AG10803 (cell line): Measurements from ENCODE around the gene SERPINB13.
A peak's percentile ranks its signal among the peaks of the same experiment; 100 is the strongest.

Experiments used
- DNase-seq: peaks from one replicate; pipeline ENCODE4 v3.0.0; 2010; ENCODE audit warnings: low read depth
- H3K4me3 ChIP-seq: 2 replicates; pipeline ENCODE4 v1.5.1; 2011; ENCODE audit warnings: mild to moderate bottlenecking, low read length, control low read depth
- TF ChIP-seq, protein P1 (sequence below): conservative IDR thresholded peaks from 2 replicates; pipeline ENCODE4 v1.5.1; 2011; ENCODE audit warnings: mild to moderate bottlenecking, low read length, control low read depth, inconsistent platforms

The SERPINB13 gene

DNA sequence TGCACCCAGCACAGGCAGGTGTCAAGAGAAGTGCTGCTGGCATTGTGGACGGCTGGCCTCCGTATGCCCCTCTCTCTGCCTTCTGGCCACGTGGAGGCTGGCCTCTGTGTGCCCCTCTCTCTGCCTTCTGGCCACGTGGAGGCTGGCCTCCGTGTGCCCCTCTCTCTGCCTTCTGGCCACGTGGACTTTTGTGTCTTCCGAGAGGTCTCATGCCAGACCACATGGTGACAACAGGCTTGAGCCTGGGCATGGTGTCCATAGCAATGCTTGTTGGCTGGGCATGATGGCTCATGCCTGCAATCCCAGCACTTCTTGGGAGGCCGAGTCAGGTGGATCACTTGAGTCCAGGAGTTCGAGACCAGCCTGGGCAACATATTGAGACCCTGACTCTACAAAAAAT lies 19.3 kb upstream of the SERPINB13 start:
- TF ChIP-seq, protein P1, sequence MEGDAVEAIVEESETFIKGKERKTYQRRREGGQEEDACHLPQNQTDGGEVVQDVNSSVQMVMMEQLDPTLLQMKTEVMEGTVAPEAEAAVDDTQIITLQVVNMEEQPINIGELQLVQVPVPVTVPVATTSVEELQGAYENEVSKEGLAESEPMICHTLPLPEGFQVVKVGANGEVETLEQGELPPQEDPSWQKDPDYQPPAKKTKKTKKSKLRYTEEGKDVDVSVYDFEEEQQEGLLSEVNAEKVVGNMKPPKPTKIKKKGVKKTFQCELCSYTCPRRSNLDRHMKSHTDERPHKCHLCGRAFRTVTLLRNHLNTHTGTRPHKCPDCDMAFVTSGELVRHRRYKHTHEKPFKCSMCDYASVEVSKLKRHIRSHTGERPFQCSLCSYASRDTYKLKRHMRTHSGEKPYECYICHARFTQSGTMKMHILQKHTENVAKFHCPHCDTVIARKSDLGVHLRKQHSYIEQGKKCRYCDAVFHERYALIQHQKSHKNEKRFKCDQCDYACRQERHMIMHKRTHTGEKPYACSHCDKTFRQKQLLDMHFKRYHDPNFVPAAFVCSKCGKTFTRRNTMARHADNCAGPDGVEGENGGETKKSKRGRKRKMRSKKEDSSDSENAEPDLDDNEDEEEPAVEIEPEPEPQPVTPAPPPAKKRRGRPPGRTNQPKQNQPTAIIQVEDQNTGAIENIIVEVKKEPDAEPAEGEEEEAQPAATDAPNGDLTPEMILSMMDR: no peak
- no peak overlapping the region for H3K4me3 ChIP-seq
- no peak for DNase-seq

DNA sequence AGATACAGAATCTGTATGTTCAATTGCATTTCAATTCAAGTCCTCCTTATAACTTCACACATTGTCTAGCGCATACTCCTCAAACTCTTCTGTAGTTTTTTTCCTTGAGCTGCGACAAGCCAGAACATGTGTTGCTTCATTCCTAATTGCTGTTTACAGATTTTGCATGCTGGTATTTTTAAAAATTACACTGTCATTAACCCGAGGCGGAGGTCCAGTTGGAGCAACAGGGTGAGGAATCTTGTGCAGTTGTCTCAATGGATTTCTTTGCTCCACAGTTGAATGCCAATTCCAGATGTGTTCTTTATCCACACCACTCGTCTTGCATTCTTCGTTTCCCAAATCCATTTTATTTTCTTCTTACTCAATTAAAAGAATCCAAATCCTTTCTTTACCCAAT lies 16.4 kb upstream of the SERPINB13 start:
- DNase-seq: peak; percentile 70
- TF ChIP-seq, protein P1: no peak
- H3K4me3 ChIP-seq: no peak overlapping the region

DNA sequence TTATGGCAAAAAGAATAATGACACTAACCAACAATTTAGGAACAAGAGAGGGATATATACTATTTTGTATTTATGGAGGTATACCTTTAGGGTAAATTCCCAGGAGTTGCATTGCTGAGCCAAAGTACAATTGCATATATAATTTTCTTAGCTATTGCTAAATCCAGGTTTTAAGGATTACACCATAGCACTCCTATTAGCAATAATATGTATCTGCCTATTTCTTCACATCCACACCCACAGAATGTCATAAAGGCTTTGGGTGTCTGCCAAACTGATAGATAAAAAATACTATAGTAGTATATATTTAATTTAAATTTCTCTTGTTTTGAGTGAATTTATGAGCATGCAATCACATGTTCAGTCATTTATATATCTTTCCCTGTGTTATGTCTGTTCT lies 11.5 kb upstream of the SERPINB13 start:
- H3K4me3 ChIP-seq: no peak overlapping the region
- DNase-seq: no peak
- TF ChIP-seq, protein P1: no peak

DNA sequence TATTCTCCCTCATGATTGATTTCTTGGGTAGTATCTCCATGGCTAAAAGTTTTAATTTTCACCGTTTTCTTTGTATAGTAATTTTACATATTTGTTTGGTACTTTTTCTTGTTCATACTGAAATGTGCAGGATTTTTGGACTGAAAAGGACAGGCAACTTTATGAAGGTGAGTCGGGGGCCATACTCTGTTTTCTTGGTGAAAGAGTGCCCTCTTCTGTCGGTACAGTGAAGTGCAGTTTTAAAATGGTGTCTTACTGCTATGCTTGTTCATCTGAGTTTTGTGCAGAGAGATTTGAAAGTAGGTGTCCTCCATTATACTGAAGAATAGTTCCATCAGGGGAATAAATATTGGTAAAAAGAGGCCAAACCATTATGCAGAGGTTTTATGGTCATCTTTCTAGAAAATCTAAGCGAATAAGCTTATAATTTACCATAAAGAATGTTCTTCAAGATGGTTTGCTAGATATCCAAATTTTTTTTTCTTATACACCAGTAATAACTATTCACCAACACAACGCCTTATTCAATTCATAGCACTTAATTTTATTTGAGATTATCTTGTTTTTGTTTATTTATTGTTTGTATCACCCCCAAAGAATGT lies 8.7 kb upstream of the SERPINB13 start:
- H3K4me3 ChIP-seq: no peak overlapping the region
- DNase-seq: peak; percentile 51
- TF ChIP-seq, protein P1: peak; percentile 96

DNA sequence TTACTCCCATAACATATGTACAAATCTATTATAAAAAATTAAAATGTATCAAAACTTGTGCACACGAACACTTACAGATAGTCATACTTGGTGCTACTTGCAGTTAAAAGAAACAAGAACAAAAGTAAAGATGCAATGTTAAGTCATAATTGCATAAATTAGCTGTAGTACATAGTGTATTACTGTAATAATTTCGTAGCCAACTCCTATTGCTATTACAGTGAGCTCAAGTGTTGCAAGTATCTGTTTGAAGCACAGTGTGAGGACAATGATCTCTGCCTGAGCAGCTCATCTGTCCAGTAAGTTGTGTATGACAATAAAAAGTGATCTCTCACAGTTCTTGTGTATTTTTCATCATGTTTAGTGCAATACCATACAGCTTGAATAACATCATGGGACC lies 7.5 kb upstream of the SERPINB13 start:
- H3K4me3 ChIP-seq: no peak overlapping the region
- TF ChIP-seq, protein P1: no peak
- DNase-seq: no peak

DNA sequence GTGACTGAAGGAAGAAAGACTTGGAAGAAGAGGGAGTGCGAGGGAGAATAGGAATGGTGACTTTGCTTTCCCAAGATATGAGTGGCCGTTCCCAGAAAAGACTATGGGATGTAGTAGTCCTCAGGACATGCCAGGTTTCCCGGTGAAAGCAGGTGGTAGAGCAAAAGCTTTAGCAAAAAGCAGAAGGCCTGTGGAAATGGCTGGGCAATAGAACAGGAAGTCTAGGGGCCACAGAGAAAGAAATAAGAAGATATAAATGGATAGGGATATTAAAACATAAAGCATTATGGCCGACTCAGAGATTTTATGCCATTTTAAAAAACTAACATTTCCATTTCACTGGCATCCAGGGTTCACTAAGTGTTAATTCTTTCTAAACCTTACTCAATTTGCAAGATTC lies 1.2 kb upstream of the SERPINB13 start:
- TF ChIP-seq, protein P1: no peak
- H3K4me3 ChIP-seq: no peak overlapping the region
- DNase-seq: no peak

DNA sequence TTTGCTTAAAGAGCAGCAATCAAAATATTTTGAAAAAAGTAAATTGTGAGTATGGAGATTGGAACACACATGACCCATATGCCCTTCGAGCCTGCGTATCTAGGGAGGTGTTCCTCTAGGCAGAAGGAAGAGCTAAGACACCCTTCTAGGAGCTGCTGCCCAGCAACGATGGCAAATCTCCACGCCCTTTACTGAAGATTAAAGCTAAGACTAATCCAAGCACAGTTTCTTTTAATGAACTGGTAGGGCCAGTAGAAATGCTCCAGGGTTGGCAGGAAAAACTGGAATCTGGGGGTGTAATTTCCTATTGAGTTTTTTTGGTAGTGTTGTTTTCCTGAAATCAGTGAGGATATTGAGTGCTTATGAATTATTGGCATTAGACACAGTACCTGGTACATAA lies 712 bp upstream of the SERPINB13 start:
- H3K4me3 ChIP-seq: no peak overlapping the region
- DNase-seq: no peak
- TF ChIP-seq, protein P1: no peak
